GM18526 (cell line): ENCODE data around the gene SEC24D.

Source experiments
- POLR2A ChIP-seq: IDR thresholded peaks from 3 replicates; pipeline ENCODE4 v1.6.1; 2011; ENCODE audit not compliant: insufficient read length; ENCODE audit errors: extremely low read depth

SEC24D gene

GRCh38 chr4:118729287-118730286, 106.3 kb downstream of the SEC24D start:
- TF ChIP-seq POLR2A = no peak

GRCh38 chr4:118727360-118727759, 108.6 kb downstream of the SEC24D start:
- no peak for TF ChIP-seq POLR2A

- no peak for TF ChIP-seq POLR2A
These were observed 112.6 kb downstream of the SEC24D start for GRCh38 chr4:118723369-118723768.

GRCh38 chr4:118721752-118722151, 114.2 kb downstream of the SEC24D start:
- TF ChIP-seq POLR2A = no peak

GRCh38 chr4:118718511-118719170, 117.3 kb downstream of the SEC24D start:
- no peak for TF ChIP-seq POLR2A

GRCh38 chr4:118716304-118716703, 119.6 kb downstream of the SEC24D start:
- no peak for TF ChIP-seq POLR2A

- no peak for TF ChIP-seq POLR2A
These were observed 121.2 kb downstream of the SEC24D start for GRCh38 chr4:118714682-118715081.

GRCh38 chr4:118712872-118713271, 123.1 kb downstream of the SEC24D start:
- no peak for TF ChIP-seq POLR2A

- no peak for TF ChIP-seq POLR2A
These were observed 124.9 kb downstream of the SEC24D start for GRCh38 chr4:118711052-118711451.

- no peak for TF ChIP-seq POLR2A
These were observed 132.8 kb downstream of the SEC24D start for GRCh38 chr4:118703118-118703517.

GRCh38 chr4:118684873-118685811, 150.8 kb downstream of the SEC24D start, which contains the start of gene METTL14:
METTL14 (plus strand) TSS chr4:118685392; CDS start chr4:118685535, 143 bp downstream.
- TF ChIP-seq POLR2A = peak; percentile 69

- no peak for TF ChIP-seq POLR2A
These were observed 152.4 kb downstream of the SEC24D start for GRCh38 chr4:118683513-118683912.

GRCh38 chr4:118682928-118683327, 153.0 kb downstream of the SEC24D start:
- no peak for TF ChIP-seq POLR2A

GRCh38 chr4:118680808-118681207, 155.1 kb downstream of the SEC24D start:
- TF ChIP-seq POLR2A = no peak

GRCh38 chr4:118676128-118676527, 159.8 kb downstream of the SEC24D start:
- TF ChIP-seq POLR2A = no peak
